ENCODE measurements around the gene CCR8. TPM values are rescaled to one million over a fixed set of nuclear protein-coding genes. Genes with fewer than 3 reads are reported as not detected.

CCR8 gene
- total RNA-seq: not detected in 2 replicates

DNA sequence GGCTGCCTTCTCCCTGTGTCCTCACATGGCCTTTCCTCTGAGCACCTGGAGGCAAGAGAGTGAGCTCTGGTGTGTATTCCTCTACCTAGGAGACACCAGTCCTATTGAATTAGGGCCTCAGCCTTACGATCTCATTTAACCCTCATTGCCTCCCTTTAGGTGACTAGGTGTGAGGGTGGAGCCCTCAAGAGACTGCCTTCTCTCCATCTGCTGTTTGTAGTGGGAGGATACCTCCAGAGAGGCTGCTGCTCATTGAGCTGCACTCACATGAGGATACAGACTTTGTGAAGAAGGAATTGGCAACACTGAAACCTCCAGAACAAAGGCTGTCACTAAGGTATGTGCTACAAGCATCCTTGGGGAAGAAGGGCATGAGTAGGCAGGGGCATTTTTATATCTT is at the start of gene CCR8:
Gene CCR8, plus strand, starts transcription at position 217 of the 400 bp plus-strand sequence. CDS start 2,623 bp downstream, outside the sequence.

GRCh38 chr3:39279745-39280517 is 49.6 kb upstream of the CCR8 start, which contains the start of gene CX3CR1:
Gene CX3CR1, minus strand, starts transcription at chr3:39280036. Its CDS starts 13,527 bp downstream, at chr3:39266509.

Other genes with a start within 250 kb of the CCR8 start
- 33.3 and 35.4 TPM in 2 replicates for gene GORASP1, start 222.1 kb upstream of the CCR8 start, total RNA-seq
- gene TTC21A, start 222.0 kb upstream of the CCR8 start, total RNA-seq: 4.4 and 6.8 TPM in 2 replicates
- 8.9 and 13.8 TPM in 2 replicates for gene CSRNP1, start 176.1 kb upstream of the CCR8 start, total RNA-seq
- not detected in 2 replicates for gene XIRP1, start 137.1 kb upstream of the CCR8 start, total RNA-seq
- gene CX3CR1, start 49.7 kb upstream of the CCR8 start, total RNA-seq: under 0.01 TPM in 1 of 2 replicates, not detected in the other
- gene SLC25A38, start 53.7 kb downstream of the CCR8 start, total RNA-seq: 22.0 and 25.2 TPM in 2 replicates
- 1,253 and 1,772 TPM in 2 replicates for gene RPSA, start 77.0 kb downstream of the CCR8 start, total RNA-seq
- not detected in 2 replicates for gene MOBP, start 138.0 kb downstream of the CCR8 start, total RNA-seq